HuH-7.5 (cell line): ENCODE measurements around the gene PCBP2.
"Not testable (repeated sequence)": the region's sequence is repeated elsewhere in the genome, so short reads cannot be mapped to it uniquely, and the experiment has no call there.

ENCODE experiments used
- DNase-seq: peaks from one replicate; pipeline ENCODE4 v3.0.0; 2011; ENCODE audit warnings: low spot score

The PCBP2 gene

DNA sequence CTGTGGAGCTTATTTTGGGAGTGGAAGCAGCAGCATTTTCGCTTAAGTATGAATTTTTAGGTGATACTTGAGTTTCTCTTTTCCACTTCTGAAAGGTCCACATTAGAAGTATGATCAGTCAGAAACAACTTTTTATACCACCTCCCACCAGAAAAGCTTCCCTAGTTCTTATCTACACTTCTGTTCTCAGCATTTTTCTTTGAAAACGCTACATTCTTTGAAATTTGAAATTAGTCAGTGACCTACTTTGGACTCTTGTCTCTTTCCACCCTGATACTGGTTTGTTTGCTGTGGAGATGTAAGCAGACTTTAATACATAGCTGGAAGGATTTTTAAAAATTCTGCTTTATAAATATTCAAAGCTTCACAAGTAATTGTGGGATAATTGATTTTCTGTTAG lies 22.2 kb downstream of the PCBP2 start:
- DNase-seq = no peak

DNA sequence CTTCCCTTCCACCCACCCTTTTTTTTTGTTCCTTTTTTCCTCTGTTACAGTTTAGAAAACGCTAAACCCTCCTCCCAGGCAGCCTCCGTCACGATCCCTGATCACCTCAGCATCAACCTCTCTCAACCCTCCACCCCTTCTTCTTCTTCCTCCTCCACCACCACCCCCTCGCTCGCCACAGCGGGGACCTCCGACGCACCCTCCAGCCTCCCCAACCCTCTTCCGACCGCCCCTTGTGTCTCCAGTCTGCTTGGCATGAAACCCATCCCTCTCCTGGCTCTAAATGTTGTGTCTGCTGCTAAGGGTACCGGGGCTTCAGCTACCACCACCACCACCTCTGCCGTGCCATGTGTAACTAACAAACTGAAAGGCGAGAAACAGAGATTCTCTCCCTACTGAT lies 22.9 kb downstream of the PCBP2 start:
- DNase-seq = no peak

DNA sequence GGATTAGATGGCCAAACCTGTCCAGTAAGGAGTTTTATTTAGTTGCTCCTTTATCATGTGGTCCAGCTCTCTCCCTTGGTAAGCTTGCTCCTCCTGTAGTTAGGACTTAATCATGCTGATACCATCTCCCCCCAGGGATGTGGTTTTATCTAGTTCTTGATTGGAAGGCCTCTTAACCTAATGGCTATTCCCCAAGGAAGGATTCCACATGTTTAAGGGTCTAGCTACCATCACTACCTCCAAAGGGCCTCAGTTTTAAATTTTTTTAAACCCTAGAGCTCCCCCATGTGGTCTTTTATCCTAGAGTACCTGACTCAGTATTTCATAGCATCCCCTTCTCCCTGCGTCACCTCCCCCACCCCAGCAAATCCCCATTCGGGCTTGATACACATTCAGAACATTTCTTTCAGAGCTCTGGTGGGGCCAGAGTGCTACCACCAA lies 24.9 kb downstream of the PCBP2 start:
- no peak for DNase-seq

DNA sequence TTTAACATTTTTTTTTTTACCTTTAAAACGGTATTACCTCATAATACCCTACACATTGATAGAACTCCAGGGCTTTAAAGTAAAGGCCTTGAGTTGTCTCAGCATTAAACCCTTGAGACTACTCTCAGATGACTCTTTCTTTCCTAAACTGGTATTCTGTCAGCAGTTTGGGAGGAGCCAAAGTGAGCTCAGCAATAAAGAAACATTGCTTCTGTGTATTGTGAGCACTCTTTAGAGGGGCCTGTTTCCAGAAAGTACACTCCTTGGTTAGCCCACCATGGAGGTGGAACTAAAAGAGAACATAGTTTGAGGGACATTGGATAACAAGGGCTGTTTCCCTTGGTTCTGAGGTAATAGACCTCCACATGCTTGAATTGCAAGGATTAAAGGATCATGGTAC lies 27.0 kb downstream of the PCBP2 start:
- no peak for DNase-seq

DNA sequence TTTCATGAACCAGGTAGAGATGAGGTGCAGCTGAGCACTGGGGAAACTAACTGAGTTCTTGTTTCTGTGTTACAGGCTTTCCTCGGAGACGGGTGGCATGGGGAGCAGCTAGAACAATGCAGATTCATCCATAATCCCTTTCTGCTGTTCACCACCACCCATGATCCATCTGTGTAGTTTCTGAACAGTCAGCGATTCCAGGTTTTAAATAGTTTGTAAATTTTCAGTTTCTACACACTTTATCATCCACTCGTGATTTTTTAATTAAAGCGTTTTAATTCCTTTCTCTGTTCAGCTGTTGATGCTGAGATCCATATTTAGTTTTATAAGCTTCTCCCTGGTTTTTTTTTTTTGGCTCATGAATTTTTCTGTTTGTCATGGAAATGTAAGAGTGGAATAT lies 27.4 kb downstream of the PCBP2 start:
- DNase-seq = no peak

DNA sequence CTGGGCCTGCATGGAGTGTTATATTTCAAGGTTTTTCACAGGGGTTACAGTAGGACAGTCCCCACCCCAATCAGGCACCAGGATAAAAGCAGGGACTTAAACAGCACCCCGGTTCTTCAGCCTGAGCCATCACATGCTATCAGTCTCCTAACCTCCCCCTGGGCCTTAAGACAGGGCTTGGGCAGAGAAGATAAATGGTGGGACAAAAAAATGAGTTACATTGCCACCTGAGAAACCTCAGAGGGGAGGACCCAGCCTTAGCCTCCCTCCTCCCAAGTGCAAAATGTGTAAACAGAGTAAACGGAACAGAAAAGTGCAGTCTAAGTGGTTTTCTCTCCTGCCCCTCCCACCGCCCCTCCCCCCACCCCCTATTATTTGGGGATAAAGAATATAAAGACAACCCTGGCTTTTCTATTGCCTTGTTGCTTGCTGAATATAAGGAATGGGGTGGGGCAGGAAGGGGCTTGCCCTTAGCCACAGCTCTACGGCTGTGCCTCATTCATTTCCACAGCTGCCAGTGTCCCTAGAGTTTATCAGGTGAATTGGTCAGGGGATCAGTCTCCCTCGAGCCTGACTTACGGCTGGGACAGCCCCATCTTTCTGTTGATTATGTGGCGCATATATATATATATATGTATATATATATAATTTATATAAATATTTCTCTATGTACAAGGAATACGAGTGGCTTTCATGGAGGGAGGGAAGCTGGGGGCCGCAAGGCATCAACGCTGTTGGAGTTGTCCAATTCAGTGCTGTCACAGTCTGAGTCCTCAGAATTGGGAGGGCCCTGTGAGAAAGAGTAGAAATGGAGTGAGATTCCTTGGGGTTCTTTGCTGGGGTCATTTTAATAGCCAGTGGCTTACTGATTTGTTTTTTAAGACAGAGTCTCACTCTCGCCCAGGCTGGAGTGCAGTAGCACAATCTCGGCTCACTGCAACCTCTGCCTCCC lies 28.9 kb downstream of the PCBP2 start:
- no peak for DNase-seq

DNA sequence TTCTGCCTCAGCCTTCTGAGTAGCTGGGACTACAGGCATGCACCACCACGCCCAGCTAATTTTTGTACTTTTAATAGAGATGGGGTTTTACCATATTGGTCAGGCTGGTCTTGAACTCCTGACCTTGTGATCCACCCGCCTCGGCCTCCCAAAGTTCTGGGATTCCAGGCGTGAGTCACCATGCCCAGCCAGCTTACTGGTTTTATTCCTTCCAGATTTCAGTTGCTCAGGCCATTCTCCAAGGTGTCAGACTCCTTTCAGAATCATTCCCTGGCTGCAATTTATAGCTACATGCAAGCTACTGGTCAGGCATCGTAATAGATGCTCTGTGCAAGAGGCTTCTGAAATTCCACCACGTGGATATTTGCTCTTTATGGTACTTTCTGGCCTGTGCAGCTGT lies 29.6 kb downstream of the PCBP2 start:
- DNase-seq = not testable (repeated sequence)

DNA sequence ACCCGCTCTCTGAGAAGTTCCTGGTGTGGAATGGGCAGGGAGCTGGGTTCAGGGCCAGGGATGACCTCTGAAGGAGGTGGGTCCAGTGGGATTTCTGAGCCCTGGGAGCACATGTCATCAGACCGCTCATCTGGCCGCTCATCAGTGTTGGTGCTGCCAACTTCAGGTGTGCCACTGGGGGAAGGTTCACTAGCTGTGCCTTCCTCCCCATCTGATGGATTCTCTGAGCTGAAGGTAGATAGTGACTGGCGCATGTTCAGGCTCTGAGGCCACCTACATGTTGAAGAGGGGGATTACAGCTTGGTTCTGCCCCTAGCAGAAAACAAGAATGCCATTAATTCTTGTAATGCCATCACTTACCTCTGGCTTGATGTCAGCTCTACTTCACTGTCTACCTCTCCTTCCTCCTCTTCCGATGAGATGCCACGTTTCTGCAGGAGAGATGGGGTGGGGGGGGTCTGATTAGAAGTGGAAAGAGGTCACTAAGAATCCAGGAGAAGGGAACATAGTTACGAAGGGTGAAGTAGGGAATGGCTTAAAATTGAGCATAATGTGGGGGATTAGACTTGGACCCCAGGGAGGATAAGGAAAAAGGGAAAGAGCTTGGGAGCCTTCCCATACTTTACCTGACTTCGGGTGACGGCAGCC lies 30.2 kb downstream of the PCBP2 start:
- DNase-seq = no peak

DNA sequence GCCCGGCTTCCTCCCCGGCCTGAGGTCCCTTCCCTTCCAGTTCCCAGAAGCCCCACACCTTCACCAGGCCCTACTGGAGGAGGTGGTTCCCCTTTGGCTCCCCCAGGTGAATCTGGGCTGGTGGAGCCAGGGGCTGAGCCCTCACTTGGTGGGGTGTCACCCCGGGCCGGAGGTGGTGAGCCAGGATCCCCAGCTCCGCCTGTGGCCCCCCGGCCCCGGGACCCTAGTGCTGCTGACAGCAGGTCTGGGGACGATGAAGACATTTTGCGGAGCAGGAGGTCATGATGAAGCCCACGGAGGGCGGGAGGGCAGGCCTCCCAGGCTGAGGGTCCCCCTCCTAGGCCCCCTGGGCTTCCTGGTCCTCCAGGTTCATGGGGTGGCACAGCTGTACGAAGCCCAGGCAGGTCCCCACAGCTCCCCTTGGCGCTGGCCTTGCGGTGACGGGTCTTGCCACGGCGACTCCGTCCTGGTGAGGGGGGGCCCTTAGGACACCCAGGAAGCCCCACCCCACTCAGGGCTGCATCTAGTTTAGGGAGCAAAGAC lies 30.8 kb downstream of the PCBP2 start:
- no peak for DNase-seq

DNA sequence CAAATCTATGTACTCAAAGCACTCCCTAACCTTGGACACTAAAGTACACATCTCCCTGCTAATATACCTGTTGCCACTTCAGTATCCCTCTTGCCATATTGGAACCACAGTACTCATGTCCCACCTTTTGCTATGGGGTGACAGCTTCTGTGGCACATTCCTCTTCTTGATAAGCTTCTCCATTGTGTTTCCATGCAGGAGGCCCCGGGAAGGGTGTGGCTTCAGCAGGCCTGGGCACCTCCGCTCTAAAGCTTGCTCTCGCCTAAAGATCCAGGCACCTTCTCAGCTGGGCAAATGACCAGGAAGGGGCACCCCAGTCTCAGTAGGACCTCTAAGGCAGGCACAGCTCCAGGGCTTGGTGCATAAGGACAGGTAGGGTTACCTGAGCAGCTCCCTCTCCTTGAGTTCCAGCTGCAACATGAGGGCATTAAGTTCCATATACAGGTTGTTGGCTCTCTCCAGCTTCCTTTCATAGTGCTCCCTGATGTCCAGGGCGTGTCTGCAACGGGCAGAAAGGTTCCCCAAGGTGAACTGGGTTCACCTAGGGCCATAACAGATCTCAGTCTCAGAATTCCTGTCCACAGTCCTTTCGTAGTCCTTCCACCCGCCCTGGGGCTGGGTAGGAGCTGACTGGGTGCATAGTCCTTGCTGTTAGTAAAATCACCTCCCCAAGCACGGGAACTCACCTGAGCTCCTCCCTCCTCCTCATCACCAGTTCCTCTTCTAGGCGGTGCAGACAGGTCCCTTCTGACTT lies 31.5 kb downstream of the PCBP2 start:
- no peak for DNase-seq

DNA sequence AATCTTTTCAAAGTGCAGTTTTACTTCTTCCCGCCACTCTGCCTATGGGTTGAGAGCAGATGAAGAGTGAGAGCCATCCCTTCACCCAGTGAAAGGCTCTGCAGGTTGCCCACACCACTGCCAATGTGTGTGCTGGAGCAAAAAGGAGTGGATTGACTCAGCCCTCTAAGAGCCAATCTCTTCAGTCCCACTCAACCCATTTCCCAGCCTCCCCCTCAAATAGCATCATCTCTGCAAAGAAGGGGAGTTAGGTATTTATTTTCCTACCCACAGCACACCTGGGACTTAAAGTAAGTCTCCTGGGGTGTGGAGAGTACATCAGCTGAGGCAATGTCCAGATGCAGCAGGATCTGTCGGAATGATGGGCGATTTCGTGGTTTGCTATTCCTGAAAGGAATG lies 32.1 kb downstream of the PCBP2 start:
- no peak for DNase-seq

DNA sequence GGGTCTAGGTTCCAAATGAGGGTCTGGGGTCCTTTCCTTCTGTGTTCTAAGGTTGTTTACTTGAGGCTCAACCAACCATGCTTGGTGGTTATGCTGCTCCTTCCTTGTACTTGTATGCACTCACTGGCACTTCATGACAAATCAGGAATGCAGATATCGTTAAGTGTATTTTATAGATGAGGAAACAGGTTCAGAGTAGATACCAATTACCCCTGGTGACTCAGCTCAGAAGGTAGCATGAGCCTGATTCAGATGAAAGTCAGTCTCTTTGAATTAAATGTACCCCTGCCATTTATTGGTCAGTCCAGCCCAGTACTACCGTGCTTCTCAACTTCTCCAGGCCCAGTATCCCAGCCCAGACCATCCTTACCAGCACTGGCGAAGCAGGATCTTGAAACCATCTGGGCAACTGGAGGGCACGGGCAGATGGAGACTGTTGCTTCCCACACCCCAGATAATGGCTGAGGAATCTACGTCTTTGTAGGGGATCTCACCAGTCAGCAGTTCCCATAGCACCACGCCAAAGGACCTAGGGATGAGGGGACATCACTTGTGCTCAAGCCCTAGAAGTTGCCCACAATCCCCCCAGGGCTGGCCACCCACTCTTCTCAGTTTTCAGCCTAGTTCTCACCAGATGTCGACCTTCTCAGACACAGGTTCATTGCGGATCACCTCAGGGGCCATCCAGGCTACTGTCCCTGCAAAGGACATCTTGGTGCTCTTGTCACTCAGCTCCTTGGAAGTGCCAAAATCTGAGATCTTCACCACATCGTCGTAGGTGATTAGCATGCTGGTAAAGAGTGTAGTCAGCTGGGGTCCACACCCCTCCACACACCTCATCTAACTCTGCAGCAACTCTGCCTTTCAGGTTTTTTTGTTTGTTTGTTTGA lies 33.0 kb downstream of the PCBP2 start:
- no peak for DNase-seq

DNA sequence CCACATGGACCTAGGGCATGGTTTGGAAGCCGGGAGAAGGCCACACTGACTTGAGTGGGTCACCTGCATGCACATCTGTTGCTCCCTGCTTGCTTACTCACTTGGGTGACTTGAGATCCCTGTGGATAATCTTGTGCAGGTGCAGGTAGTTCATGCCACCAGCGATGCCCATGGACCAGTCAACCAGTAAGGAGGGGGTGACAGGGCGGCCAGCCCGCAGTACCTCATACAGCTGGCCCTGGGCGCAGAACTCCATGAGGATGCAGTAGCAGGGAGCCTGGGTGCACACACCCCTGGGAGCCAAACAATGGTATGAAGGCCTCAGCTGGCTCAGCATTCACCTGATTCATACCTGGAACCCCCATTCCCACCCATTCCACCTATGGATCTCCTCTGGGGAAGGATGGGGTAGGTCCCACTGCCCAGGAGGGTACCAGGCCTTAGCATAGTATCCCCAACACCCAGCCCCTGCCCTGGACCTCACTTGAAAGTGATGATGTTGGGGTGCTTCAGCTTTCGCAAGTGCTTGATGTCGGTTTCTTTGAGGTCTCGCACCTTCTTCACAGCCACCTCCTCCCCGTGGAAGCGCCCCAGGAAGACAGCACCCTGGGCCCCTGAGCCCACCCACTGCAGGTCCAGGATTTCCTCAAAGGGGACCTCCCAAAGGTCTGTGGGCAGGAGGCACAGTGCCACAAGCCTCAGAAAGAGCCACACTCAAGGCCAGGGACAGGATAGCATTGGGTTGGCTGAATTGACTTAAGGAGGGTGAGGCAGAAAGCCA lies 34.2 kb downstream of the PCBP2 start:
- DNase-seq = no peak

DNA sequence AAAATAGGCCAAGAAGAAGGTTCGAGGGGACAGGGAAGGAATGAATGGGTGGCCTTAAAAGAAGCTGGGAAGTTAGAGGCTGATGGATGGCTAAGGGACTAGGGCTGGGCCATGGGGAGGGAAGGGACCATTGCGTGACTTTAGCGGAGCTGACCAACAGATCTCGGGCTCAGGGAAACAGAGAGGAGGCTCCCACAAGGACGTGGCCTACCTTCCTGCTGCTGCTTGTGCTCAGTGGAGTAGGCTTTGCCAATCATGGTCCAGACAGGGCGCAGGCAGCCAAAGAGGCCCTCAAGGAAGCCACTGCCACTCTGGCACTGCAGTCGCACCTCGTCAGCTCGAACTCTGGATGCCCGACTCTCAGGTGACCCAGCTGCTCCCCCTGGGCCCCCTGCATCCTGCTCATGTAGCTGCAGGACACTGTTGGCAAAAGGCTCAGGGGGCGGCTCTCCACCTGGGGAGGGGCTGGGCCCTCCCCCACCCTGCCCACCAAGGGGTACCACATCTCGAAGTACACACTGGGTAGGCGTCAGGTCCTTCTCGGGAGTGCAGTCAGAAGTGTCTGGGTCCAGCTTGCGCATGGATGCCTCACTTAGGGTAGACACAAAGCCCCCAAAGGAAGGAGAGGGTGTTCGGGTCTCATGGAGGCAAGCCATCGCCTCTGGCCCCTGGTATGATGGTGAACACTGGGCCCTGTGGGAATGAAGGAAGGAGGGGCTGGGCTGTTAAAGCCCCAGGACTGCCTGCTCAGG lies 35.0 kb downstream of the PCBP2 start:
- DNase-seq = no peak

DNA sequence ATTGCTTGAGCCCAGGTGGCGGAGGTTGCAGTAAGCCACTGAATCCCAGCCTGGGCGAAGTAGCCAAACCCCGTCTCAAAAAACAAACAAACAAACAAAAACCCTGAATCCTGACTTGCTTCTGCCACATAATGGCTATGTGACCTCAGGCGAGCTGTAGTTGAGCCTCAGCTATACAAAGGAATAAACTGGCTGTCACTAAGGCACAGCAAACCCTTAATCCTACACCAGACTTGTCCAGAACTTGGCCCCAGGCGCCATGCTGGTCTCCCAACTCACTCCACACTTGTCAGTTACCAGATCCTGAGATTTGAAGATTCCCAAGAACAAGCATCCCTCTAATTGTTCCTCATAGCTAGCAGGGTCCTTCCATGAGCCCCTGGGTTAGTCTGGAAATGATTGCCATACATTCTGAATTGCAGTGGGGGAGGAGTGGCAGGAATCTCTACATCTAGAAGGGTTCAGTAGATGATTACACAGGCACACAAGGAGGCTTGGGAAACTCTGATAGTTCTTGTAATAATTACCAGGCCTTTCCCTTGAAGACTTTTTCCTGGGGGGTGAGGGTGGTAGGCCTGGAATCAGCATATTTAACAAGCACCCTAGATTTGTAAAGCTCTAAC lies 37.5 kb downstream of the PCBP2 start:
- no peak for DNase-seq

DNA sequence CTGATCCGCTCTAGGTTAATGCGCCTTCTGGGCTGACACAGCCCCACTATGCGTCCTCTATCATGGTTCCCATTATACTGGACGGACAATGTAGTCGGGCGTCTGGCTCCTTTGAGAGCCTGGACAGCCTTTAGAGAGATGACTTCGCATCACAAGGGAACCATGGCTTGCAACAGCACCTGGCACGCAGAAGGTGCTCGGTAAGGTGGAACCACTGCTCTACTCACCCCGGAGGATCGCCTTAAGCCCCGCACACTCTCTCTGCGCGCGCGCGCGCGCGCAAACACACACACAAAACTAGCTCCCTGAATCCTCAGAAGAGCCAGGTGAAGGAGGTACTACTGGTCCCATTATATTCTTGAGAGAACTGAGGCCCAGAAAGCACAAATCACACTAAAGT lies 40.3 kb downstream of the PCBP2 start:
- DNase-seq = no peak

DNA sequence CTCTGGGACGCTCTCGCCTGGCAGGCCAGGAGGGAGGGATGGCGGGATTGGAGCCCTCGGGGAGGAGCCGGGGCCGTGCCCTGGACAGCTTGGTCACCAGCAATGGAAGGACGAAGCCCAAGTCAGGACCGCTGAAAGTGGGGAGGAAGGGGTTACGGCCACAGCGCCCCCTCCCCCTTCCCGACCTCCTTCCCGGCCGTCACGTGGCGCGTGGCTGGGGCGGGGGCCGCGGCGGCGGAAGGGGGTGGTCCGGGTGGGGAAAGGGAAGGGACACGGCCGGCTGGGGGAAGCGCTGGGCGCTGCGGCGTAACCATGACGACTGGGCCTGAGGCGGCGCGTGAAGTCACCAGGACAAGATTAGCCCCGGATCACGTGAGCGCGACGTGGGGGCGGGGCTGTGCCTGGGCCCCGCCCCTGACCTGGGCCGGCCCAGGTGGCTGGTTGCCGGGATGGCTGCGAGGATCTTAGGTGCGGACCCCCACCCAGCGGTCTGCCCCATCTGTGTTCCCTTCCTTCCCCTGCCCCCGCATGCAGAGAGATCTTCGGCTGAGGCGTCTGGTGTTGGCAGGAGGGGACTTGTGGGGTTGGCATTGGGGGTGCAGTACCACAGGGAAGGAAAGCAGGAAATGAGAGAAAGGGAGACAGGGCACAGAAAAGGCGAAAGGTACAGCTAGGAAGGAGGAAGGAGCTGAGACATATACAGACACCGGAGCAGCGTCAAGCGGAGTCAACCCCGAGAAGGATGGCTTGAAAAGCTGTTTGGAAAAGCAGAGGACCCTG lies 41.1 kb downstream of the PCBP2 start:
- DNase-seq = peak; percentile 87

DNA sequence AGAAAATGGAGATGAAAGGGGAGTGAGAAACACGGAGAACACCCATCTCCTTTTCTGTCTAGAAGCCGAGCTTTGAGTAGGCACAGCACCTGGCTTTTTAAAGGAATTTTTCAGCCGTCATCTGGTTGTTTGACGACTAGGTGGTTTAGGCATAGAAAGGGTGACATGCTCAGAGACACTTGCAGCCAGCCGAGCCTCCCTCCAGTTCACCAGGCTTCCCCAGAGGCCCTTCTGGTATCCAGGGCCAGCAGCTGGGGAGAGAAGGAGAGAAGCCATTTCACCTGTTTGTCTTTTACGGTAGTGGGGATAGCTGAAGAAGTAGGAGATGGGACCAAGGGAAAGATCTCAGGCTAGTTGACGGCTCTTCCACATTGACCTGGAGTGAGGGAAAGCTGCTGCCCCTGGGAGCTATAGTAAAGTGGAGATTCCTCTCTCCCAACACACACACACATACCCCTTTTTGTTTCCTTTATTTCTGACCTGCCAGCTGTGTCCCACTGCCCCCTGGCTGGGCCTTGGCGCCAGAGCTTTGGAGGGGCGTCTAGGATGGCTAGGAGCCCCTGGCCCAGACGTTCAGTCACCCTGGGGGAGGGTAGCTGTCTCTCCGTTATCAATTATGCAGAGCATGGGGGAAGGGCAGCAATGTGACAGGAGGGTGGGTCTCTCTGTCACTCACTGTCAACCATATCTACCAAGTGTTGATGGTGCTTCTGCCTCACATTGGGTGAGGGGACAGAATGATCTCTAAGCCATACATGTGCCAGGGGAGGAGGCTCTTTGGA lies 41.9 kb downstream of the PCBP2 start:
- no peak for DNase-seq
